ENCODE data around the gene TRIP10. TPM values are rescaled to one million over a fixed set of nuclear protein-coding genes. Genes with fewer than 3 reads are reported as not detected.

Gene TRIP10
- polyA plus RNA-seq, 1 donor from 2014 or later, result 0.76 TPM

GRCh38 chr19:6712692-6713670 lies 26.5 kb upstream of the TRIP10 start:
- TF ChIP-seq TAF1 (IDR thresholded peaks at IDR 0.05; ENCODE audit: low read depth), result no peak
- no peak for TF ChIP-seq SMC3 (conservative IDR thresholded peaks at IDR 0.05; ENCODE audit: poor library complexity)
- TF ChIP-seq POLR2AphosphoS5 (IDR thresholded peaks at IDR 0.05), result no peak
- TF ChIP-seq CTCF (IDR thresholded peaks at IDR 0.05; ENCODE audit: poor library complexity, severe bottlenecking), result no peak
- no peak for TF ChIP-seq MXI1 (conservative IDR thresholded peaks at IDR 0.05; ENCODE audit: poor library complexity, severe bottlenecking)
- TF ChIP-seq EP300 (conservative IDR thresholded peaks at IDR 0.05; ENCODE audit: poor library complexity, severe bottlenecking), result no peak
- no peak for TF ChIP-seq EZH2 (IDR thresholded peaks at IDR 0.05; ENCODE audit: borderline replicate concordance, insufficient read depth, low read length, poor library complexity, severe bottlenecking)
- no peak for TF ChIP-seq REST (IDR thresholded peaks at IDR 0.05; ENCODE audit: borderline replicate concordance)
- Histone ChIP-seq H3K27ac (ENCODE audit: low read length) (no peak overlapping the region), H3K36me3 (ENCODE audit: insufficient read depth, low read length) (no peaks in the 10 kb centered on the region), H3K9ac (ENCODE audit: low read length) (no peak overlapping the region), H3K9me3 (ENCODE audit: low read length) (no peaks in the 10 kb centered on the region), H4K20me1 (ENCODE audit: insufficient read depth) (no peaks in the 10 kb centered on the region), H2AFZ (ENCODE audit: low read depth, low read length) (no peak overlapping the region), H3K79me2 (replicated peaks; ENCODE audit: insufficient read depth, low read length) (no peaks in the 10 kb centered on the region), H3K4me3 (ENCODE audit: low read length) (no peak overlapping the region), H3K4me2 (ENCODE audit: low read length) (no peak overlapping the region), H3K9me2 (ENCODE audit: insufficient read depth, low read length) (no peaks in the 10 kb centered on the region), H3F3A (ENCODE audit: insufficient read depth, low read length, poor library complexity, severe bottlenecking) (no peaks in the 10 kb centered on the region), H3K27me3 (ENCODE audit: insufficient read depth, low read depth, low read length) (peaks cover 28% of the 10 kb centered on the region)

GRCh38 chr19:6713773-6714692 lies 25.4 kb upstream of the TRIP10 start:
- no peak for TF ChIP-seq TAF1 (IDR thresholded peaks at IDR 0.05; ENCODE audit: low read depth)
- no peak for TF ChIP-seq RAD21 (conservative IDR thresholded peaks at IDR 0.05)
- no peak overlapping the region for H2AFZ ChIP-seq (ENCODE audit: low read depth, low read length)
- H4K20me1 ChIP-seq (ENCODE audit: insufficient read depth), result no peaks in the 10 kb centered on the region
- no peaks in the 10 kb centered on the region for H3K36me3 ChIP-seq (ENCODE audit: insufficient read depth, low read length)
- H3K4me3 ChIP-seq (ENCODE audit: low read length), result no peak overlapping the region
- H3K4me2 ChIP-seq (ENCODE audit: low read length), result no peak overlapping the region
- H3F3A ChIP-seq (ENCODE audit: insufficient read depth, low read length, poor library complexity, severe bottlenecking), result no peaks in the 10 kb centered on the region
- H3K27me3 ChIP-seq (ENCODE audit: insufficient read depth, low read depth, low read length), result peaks cover 25% of the 10 kb centered on the region
- no peak overlapping the region for H3K27ac ChIP-seq (ENCODE audit: low read length)
- no peak overlapping the region for H3K9ac ChIP-seq (ENCODE audit: low read length)
- no peaks in the 10 kb centered on the region for H3K79me2 ChIP-seq (replicated peaks; ENCODE audit: insufficient read depth, low read length)
- no peaks in the 10 kb centered on the region for H3K9me3 ChIP-seq (ENCODE audit: low read length)
- H3K9me2 ChIP-seq (ENCODE audit: insufficient read depth, low read length), result no peaks in the 10 kb centered on the region
